Activated naive CD4-positive, alpha-beta T cell treated with anti-CD3 and anti-CD28 coated beads for 36 hours (primary cell): ENCODE data around the gene PGPEP1. TPM values are rescaled to one million over a fixed set of nuclear protein-coding genes. Genes with fewer than 3 reads are reported as not detected.
"Not testable (repeated sequence)": the region's sequence is repeated elsewhere in the genome, so short reads cannot be mapped to it uniquely, and the experiment has no call there.

Experiments used
- CTCF ChIA-PET: fragments of 350-600 bp; sonication (Branson Sonifier 250); formaldehyde crosslinking; loops from one replicate; lab custom pipeline; 2021; ENCODE audit warnings: antibody characterized with exemption; lab: Charles Lee
- DNase-seq: peaks from one replicate; pipeline ENCODE4 v3.0.0-alpha.2; 2020
- H3K27ac Mint-ChIP-seq: one replicate; pipeline ENCODE4 v1.8.0; 2021; ENCODE audit warnings: mild to moderate bottlenecking, mixed read lengths
- H3K27me3 Mint-ChIP-seq: one replicate; pipeline ENCODE4 v1.8.0; 2021; ENCODE audit warnings: low read depth, mixed read lengths
- H3K36me3 Mint-ChIP-seq: one replicate; pipeline ENCODE4 v1.8.0; 2021; ENCODE audit warnings: low read depth, mixed read lengths
- H3K4me1 Mint-ChIP-seq: one replicate; pipeline ENCODE4 v1.8.0; 2021; ENCODE audit warnings: low read depth, mixed read lengths
- H3K4me3 Mint-ChIP-seq: one replicate; pipeline ENCODE4 v1.8.0; 2021; ENCODE audit warnings: mild to moderate bottlenecking, moderate library complexity, mixed read lengths
- H3K9me3 Mint-ChIP-seq: one replicate; pipeline ENCODE4 v1.8.0; 2021; ENCODE audit warnings: mixed read lengths
- intact Hi-C: fragments of 100-400 bp; cut with micrococcal nuclease; formaldehyde crosslinking; loops from one replicate; pipeline ENCODE4 v1.15.1; 2023
- total RNA-seq, 2 experiments: library from RNA; stranded (reverse); gene quantifications; one replicate each; pipeline ENCODE4 v1.2.3, GENCODE V29; 2021

The PGPEP1 gene
- total RNA-seq, 2 experiments from 2014 or later, result 14.4 to 15.6 TPM

GRCh38 chr19:18338541-18338940, 1.9 kb upstream of the PGPEP1 start:
- no peaks in the 10 kb centered on the region for H3K9me3 Mint-ChIP-seq
- H3K27ac Mint-ChIP-seq, result no peak overlapping the region
- intact Hi-C loops, result no loop called here
- no peaks in the 10 kb centered on the region for H3K36me3 Mint-ChIP-seq
- H3K27me3 Mint-ChIP-seq, result no peaks in the 10 kb centered on the region
- H3K4me3 Mint-ChIP-seq, result peak overlapping the region; percentile 27
- DNase-seq, result no peak
- CTCF ChIA-PET, result interaction anchor here (0.6 to 2.6 kb wide), 16 partner anchors 8 to 225 kb away, joined by 3 to 18 read pairs (median 4); partner anchors contain the start of genes LSM4, MPV17L2 and RAB3A
- peaks cover 15% of the 10 kb centered on the region for H3K4me1 Mint-ChIP-seq

- Mint-ChIP-seq H3K4me3 (peak overlapping the region; percentile 77), H3K27me3 (no peaks in the 10 kb centered on the region), H3K4me1 (peaks cover 15% of the 10 kb centered on the region), H3K27ac (peak overlapping the region; percentile 21), H3K36me3 (no peaks in the 10 kb centered on the region), H3K9me3 (no peaks in the 10 kb centered on the region)
- DNase-seq, result no peak
- CTCF ChIA-PET, result interaction anchor here (0.6 to 2.6 kb wide), 15 partner anchors 9 to 226 kb away, joined by 3 to 18 read pairs (median 4); partner anchors contain the start of gene RAB3A
- intact Hi-C loops, result loop anchor here (2.0 kb wide), 2 partner anchors 71 to 147 kb away; partner anchors contain the start of gene MPV17L2
These were observed 675 bp upstream of the PGPEP1 start for GRCh38 chr19:18339723-18340122.

GRCh38 chr19:18340990-18341868, 831 bp downstream of the PGPEP1 start:
- Mint-ChIP-seq H3K4me3 (peak overlapping the region; percentile 77), H3K27me3 (no peaks in the 10 kb centered on the region), H3K27ac (peak overlapping the region; percentile 73), H3K36me3 (no peaks in the 10 kb centered on the region), H3K9me3 (no peaks in the 10 kb centered on the region), H3K4me1 (peaks cover 15% of the 10 kb centered on the region)
- CTCF ChIA-PET, result interaction anchor here (0.7 to 2.2 kb wide), 3 partner anchors 10 to 62 kb away, joined by 3 to 12 read pairs (median 3); no protein-coding TSS in a partner anchor
- intact Hi-C loops, result loop anchor here (1.0 to 2.0 kb wide), 3 partner anchors 62 to 148 kb away; partner anchors contain the start of gene MPV17L2
- peak; percentile 84 for DNase-seq

GRCh38 chr19:18342090-18342632, 1.8 kb downstream of the PGPEP1 start:
- peak overlapping the region; percentile 38 for H3K27ac Mint-ChIP-seq
- no peaks in the 10 kb centered on the region for H3K27me3 Mint-ChIP-seq
- no peak overlapping the region for H3K4me3 Mint-ChIP-seq
- H3K4me1 Mint-ChIP-seq, result peaks cover 15% of the 10 kb centered on the region
- intact Hi-C loops, result no loop called here
- H3K36me3 Mint-ChIP-seq, result no peaks in the 10 kb centered on the region
- CTCF ChIA-PET, result interaction anchor here (0.6 to 2.2 kb wide), 6 partner anchors 9 to 65 kb away, joined by 3 to 12 read pairs (median 3); no protein-coding TSS in a partner anchor
- H3K9me3 Mint-ChIP-seq, result no peaks in the 10 kb centered on the region
- no peak for DNase-seq

GRCh38 chr19:18344582-18344950, 4.2 kb downstream of the PGPEP1 start:
- no peaks in the 10 kb centered on the region for H3K9me3 Mint-ChIP-seq
- no peak overlapping the region for H3K27ac Mint-ChIP-seq
- DNase-seq, result no peak
- CTCF ChIA-PET, result interaction anchor here (0.7 kb wide), 3 partner anchors 16 to 69 kb away, joined by 3 read pairs; no protein-coding TSS in a partner anchor
- H3K4me3 Mint-ChIP-seq, result no peak overlapping the region
- intact Hi-C loops, result no loop called here
- peaks cover 2% of the 10 kb centered on the region for H3K36me3 Mint-ChIP-seq
- H3K4me1 Mint-ChIP-seq, result peaks cover 14% of the 10 kb centered on the region
- no peaks in the 10 kb centered on the region for H3K27me3 Mint-ChIP-seq

GRCh38 chr19:18345296-18345695, 4.9 kb downstream of the PGPEP1 start:
- CTCF ChIA-PET, result interaction anchor here (0.5 to 0.7 kb wide), 2 partner anchors 9 to 68 kb away, joined by 3 read pairs; no protein-coding TSS in a partner anchor
- H3K36me3 Mint-ChIP-seq, result peaks cover 6% of the 10 kb centered on the region
- H3K27ac Mint-ChIP-seq, result no peak overlapping the region
- no peaks in the 10 kb centered on the region for H3K9me3 Mint-ChIP-seq
- intact Hi-C loops, result no loop called here
- no peak overlapping the region for H3K4me3 Mint-ChIP-seq
- H3K27me3 Mint-ChIP-seq, result no peaks in the 10 kb centered on the region
- H3K4me1 Mint-ChIP-seq, result peaks cover 11% of the 10 kb centered on the region
- no peak for DNase-seq

- no peaks in the 10 kb centered on the region for H3K27me3 Mint-ChIP-seq
- DNase-seq, result no peak
- H3K36me3 Mint-ChIP-seq, result peaks cover 7% of the 10 kb centered on the region
- peaks cover 10% of the 10 kb centered on the region for H3K4me1 Mint-ChIP-seq
- no peak overlapping the region for H3K4me3 Mint-ChIP-seq
- no peak overlapping the region for H3K27ac Mint-ChIP-seq
- H3K9me3 Mint-ChIP-seq, result no peaks in the 10 kb centered on the region
- intact Hi-C loops, result no loop called here
- CTCF ChIA-PET, result interaction anchor here (0.5 to 1.0 kb wide), 3 partner anchors 8 to 67 kb away, joined by 3 to 5 read pairs (median 3); no protein-coding TSS in a partner anchor
These were observed 5.7 kb downstream of the PGPEP1 start for GRCh38 chr19:18346091-18346490.

GRCh38 chr19:18348171-18348570, 7.8 kb downstream of the PGPEP1 start:
- DNase-seq, result no peak
- no peaks in the 10 kb centered on the region for H3K4me1 Mint-ChIP-seq
- CTCF ChIA-PET, result interaction anchor here (1.5 to 2.2 kb wide), 3 partner anchors 20 to 64 kb away, joined by 4 to 8 read pairs (median 4); no protein-coding TSS in a partner anchor
- peaks cover 7% of the 10 kb centered on the region for H3K36me3 Mint-ChIP-seq
- no peak overlapping the region for H3K27ac Mint-ChIP-seq
- intact Hi-C loops, result no loop called here
- no peaks in the 10 kb centered on the region for H3K27me3 Mint-ChIP-seq
- no peak overlapping the region for H3K4me3 Mint-ChIP-seq
- H3K9me3 Mint-ChIP-seq, result no peaks in the 10 kb centered on the region

- not testable (repeated sequence) for H3K27me3 Mint-ChIP-seq, DNase-seq, H3K4me1 Mint-ChIP-seq, H3K9me3 Mint-ChIP-seq, H3K36me3 Mint-ChIP-seq, H3K27ac Mint-ChIP-seq, H3K4me3 Mint-ChIP-seq
- CTCF ChIA-PET, result interaction anchor here (0.9 to 2.5 kb wide), 5 partner anchors 11 to 96 kb away, joined by 3 to 8 read pairs (median 4); no protein-coding TSS in a partner anchor
- intact Hi-C loops, result loop anchor here (1.0 kb wide), 1 partner anchor 61 kb away; no protein-coding TSS in a partner anchor
These were observed 8.5 kb downstream of the PGPEP1 start for GRCh38 chr19:18348818-18349339.

- CTCF ChIA-PET, result interaction anchor here (0.6 to 2.5 kb wide), 11 partner anchors 11 to 106 kb away, joined by 3 to 8 read pairs (median 4); no protein-coding TSS in a partner anchor
- H3K4me3 Mint-ChIP-seq, result no peak overlapping the region
- peaks cover 10% of the 10 kb centered on the region for H3K36me3 Mint-ChIP-seq
- DNase-seq, result peak; percentile 74
- H3K27me3 Mint-ChIP-seq, result no peaks in the 10 kb centered on the region
- intact Hi-C loops, result loop anchor here (1.0 kb wide), 1 partner anchor 61 kb away; no protein-coding TSS in a partner anchor
- no peak overlapping the region for H3K27ac Mint-ChIP-seq
- no peaks in the 10 kb centered on the region for H3K9me3 Mint-ChIP-seq
- H3K4me1 Mint-ChIP-seq, result no peaks in the 10 kb centered on the region
These were observed 9.2 kb downstream of the PGPEP1 start for GRCh38 chr19:18349524-18350128.

- Mint-ChIP-seq H3K27me3 (no peaks in the 10 kb centered on the region), H3K9me3 (no peaks in the 10 kb centered on the region), H3K4me3 (no peak overlapping the region), H3K4me1 (no peaks in the 10 kb centered on the region), H3K36me3 (peaks cover 12% of the 10 kb centered on the region), H3K27ac (no peak overlapping the region)
- no peak for DNase-seq
- intact Hi-C loops, result no loop called here
- CTCF ChIA-PET, result interaction anchor here (0.6 to 2.5 kb wide), 8 partner anchors 9 to 105 kb away, joined by 3 to 6 read pairs (median 3); no protein-coding TSS in a partner anchor
These were observed 10.1 kb downstream of the PGPEP1 start for GRCh38 chr19:18350490-18350889.
